GM12892 (cell line): ENCODE measurements around the gene FBXO28.

Source experiments
- POLR2A ChIP-seq: IDR thresholded peaks from 2 replicates; pipeline ENCODE4 v1.6.1; 2011; ENCODE audit warnings: low read depth, low read length, control low read depth
- TAF1 ChIP-seq: IDR thresholded peaks from 2 replicates; pipeline ENCODE4 v1.6.1; 2011; ENCODE audit warnings: low read depth, mild to moderate bottlenecking, control low read depth, low read length, borderline replicate concordance

DNA sequence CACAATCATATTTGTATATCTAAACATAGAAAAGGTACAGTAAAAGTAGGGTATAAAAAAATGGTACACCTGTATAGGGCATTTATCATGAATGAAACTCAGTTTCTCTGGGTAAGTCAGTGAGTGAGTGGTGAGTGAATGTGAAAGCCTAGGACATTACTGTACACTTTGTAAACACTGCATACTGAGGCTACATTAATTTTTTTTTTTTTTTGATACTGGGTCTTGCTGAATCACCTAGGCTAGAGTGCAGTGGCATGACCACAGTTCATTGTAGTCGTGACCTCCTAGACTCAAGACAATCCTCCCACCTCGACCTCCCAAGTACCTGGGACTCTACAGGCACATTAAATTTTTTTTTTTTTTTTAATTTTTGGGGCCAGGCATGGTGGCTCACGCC is 27.8 kb downstream of the FBXO28 start:
- no peak for TF ChIP-seq POLR2A
- no peak for TF ChIP-seq TAF1
